Activated T-cell treated with anti-CD3 and anti-CD28 coated beads, Interleukin-2, amount 50 U/mL, for 24 hours (primary cell): ENCODE data around the gene GNG3.
"Not testable (repeated sequence)": the region's sequence is repeated elsewhere in the genome, so short reads cannot be mapped to it uniquely, and the experiment has no call there.

Experiments
- DNase-seq: peaks from one replicate; pipeline ENCODE4 v3.0.0-alpha.2; 2020
- H3K27ac Mint-ChIP-seq: 2 replicates; pipeline ENCODE4 v1.8.0; 2020; ENCODE audit warnings: mild to moderate bottlenecking, mixed read lengths
- H3K27me3 Mint-ChIP-seq: 2 replicates; pipeline ENCODE4 v1.8.0; 2020; ENCODE audit warnings: mixed read lengths
- H3K36me3 Mint-ChIP-seq: 2 replicates; pipeline ENCODE4 v1.8.0; 2020; ENCODE audit warnings: low read depth, mixed read lengths
- H3K4me1 Mint-ChIP-seq: 2 replicates; pipeline ENCODE4 v1.8.0; 2020; ENCODE audit warnings: low read depth, mixed read lengths
- H3K4me3 Mint-ChIP-seq: 2 replicates; pipeline ENCODE4 v1.8.0; 2020; ENCODE audit warnings: mild to moderate bottlenecking, moderate library complexity, mixed read lengths
- H3K9me3 Mint-ChIP-seq: 2 replicates; pipeline ENCODE4 v1.8.0; 2020; ENCODE audit warnings: mixed read lengths

The GNG3 gene

DNA sequence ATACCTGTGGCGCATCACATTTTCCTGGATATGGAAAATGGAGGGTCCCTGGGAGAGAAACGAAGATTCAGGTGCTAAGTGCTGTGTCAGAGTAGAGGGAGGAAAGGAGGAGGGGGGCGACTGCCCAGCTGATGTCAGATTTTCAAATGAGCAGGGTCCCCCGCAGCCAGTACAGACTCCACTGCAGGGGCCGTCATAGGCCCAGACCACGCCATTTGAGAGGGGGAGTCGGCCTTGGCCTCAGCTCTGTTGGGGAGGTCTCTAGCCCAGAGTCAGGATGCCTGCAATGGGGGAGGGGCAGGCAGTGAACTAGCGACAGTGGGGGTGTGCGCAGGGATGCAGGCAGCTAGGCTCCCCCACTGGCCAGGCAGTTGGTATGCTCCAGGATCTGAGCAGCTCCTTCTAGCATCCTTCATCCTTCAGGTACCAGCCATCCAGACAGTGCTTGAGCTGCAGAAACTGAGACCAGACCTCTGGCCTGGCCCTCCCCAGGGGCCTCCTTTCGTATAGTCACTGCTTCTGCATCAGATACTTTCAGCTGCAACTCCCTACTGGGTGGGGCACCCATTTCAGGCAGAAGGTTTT, at the start of gene GNG3, which contains the start of gene BSCL2:
Gene GNG3, plus strand, starts transcription at position 400 of the 585 bp plus-strand sequence. CDS start 620 bp downstream, outside the sequence.
Gene BSCL2, minus strand, starts transcription at position 148 of the 585 bp plus-strand sequence. CDS start 229 bp downstream, outside the sequence.
- Mint-ChIP-seq H3K9me3 (no peaks in the 10 kb centered on the region), H3K27ac (peak within 1 kb of the TSS; percentile 98), H3K4me3 (peak within 1 kb of the TSS; percentile 82), H3K36me3 (peaks cover 78% of the 10 kb centered on the region), H3K4me1 (peaks cover 61% of the 10 kb centered on the region), H3K27me3 (no peaks in the 10 kb centered on the region)
- DNase-seq: no peak

DNA sequence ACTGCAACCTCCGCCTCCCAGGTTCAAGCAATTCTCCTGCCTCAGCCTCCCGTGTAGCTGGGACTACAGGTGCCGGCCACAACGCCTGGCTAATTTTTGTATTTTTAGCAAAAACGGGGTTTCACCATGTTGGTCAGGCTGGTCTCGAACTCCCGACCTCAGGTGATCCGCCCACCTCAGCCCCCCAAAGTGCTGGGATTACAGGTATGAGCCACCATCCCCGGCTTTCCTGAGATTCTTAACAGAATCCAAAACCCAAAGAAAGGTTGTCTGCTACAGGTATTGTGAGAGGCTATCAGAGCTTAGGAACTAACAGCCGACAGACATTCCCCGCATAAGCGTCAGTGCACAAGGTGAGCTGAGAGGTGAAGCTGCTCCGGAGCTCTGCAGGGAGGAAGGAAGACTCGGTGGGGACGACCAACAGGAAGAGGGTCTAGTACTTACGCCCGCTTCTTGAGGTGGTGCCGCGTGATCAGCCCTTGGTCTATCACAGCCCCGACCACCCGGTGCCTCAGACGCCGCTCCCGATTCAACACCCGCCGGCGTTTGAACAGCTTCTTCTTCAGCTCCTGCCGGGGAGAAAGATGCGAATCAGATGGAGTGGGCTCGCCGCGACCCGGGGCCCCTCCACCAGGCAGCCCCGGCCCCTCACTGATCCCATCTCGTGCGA, 42.9 kb upstream of the GNG3 start:
- H3K36me3 Mint-ChIP-seq: peaks cover 87% of the 10 kb centered on the region
- H3K4me1 Mint-ChIP-seq: peaks cover 37% of the 10 kb centered on the region
- peak overlapping the region; percentile 98 for H3K4me3 Mint-ChIP-seq
- no peaks in the 10 kb centered on the region for H3K27me3 Mint-ChIP-seq
- peak overlapping the region; percentile 97 for H3K27ac Mint-ChIP-seq
- no peaks in the 10 kb centered on the region for H3K9me3 Mint-ChIP-seq
- DNase-seq: peak; percentile 61

DNA sequence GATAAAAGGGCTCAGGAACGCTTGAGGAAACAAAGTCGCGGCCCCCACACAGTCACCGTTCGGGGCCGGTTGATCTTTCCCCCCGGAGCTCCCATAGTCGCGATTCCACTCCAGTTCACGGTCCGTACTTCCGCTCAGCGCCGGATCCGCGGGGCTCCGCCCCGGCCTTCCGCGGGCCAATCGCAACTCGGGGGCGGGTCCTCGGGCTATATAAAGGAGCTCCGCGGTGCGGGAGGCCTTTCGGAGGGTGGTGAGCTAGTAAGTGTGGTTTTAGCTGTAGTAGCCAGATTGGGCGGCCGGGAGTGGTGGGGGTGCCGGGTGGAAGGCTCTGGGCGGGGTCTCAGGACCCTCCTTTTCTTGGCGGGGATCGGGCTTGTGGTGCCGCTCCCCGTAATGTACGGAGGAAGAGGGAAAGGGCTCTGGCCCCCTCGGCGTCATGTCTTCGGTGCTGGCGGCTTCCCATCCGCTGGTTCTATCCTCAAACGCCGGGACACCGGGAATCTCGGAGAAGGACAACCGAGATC, 42.3 kb upstream of the GNG3 start, which contains the start of the genes C11orf98 and CSKMT:
Gene C11orf98, minus strand, starts transcription at position 136 of the 524 bp plus-strand sequence. Its CDS starts 41 bp downstream, at position 95.
Gene CSKMT, plus strand, starts transcription at position 238 of the 524 bp plus-strand sequence. CDS start 568 bp downstream, outside the sequence.
- Mint-ChIP-seq H3K27ac (peak within 1 kb of the TSS; percentile 97), H3K4me1 (peaks cover 43% of the 10 kb centered on the region), H3K4me3 (peak within 1 kb of the TSS; percentile 98), H3K36me3 (peaks cover 91% of the 10 kb centered on the region), H3K9me3 (no peaks in the 10 kb centered on the region), H3K27me3 (no peaks in the 10 kb centered on the region)
- DNase-seq: peak; percentile 99

DNA sequence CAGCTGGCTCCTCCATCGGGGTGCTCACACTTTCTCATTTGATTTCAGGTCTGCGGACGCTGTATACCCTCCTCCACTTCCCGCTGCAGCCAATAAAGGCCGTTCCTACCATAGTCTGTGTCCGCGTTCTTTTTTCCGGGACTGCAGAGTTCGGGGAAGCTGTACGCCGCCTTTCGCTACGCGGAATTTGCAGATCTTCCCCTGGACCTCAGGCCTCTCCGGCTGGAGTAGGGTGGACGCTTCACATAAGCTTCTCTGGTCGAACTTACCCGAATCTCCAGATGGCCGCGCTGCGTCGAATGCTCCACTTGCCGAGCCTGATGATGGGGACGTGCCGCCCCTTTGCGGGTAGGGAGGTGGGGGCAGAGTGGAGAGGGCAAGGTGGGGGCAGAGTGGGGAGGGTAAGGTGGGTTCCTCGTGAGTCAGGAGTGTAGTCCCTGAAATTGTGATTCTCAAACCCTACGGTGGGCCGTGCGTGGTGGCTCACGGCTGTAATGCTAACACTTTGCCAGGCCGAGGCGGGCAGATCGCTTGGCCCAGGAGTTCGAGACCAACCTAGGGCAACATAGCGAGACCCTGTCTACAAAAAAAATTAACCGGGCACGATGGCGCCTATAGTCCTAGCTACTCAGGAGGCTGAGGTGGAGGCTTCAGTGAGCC, 41.7 kb upstream of the GNG3 start:
- Mint-ChIP-seq H3K27me3 (no peaks in the 10 kb centered on the region), H3K4me3 (peak overlapping the region; percentile 98), H3K36me3 (peaks cover 92% of the 10 kb centered on the region), H3K4me1 (peaks cover 47% of the 10 kb centered on the region), H3K27ac (peak overlapping the region; percentile 97), H3K9me3 (no peaks in the 10 kb centered on the region)
- DNase-seq: peak; percentile 79

DNA sequence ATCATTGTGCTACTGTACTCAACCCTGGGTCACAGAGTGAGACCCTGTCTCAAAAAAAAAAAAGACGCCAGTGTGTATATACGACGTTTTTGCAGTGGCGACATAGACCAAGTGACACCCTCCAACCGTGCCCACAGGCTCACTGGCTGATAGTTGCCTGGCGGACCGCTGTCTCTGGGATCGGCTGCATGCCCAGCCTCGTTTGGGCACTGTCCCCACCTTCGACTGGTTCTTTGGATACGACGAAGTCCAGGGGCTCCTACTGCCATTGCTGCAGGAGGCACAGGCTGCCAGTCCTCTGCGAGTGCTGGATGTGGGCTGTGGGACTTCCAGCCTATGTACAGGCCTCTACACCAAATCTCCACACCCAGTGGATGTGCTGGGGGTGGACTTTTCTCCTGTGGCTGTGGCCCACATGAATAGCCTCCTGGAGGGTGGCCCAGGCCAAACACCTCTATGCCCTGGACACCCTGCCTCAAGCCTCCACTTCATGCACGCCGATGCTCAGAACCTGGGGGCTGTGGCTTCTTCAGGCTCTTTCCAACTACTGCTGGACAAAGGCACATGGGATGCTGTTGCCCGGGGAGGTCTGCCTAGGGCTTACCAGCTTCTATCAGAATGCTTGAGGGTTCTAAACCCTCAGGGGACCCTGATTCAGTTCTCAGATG, 41.1 kb upstream of the GNG3 start:
- Mint-ChIP-seq H3K9me3 (no peaks in the 10 kb centered on the region), H3K4me1 (peaks cover 45% of the 10 kb centered on the region), H3K27me3 (no peaks in the 10 kb centered on the region), H3K4me3 (peak overlapping the region; percentile 98), H3K27ac (peak overlapping the region; percentile 97), H3K36me3 (peaks cover 93% of the 10 kb centered on the region)
- DNase-seq: peak; percentile 62

DNA sequence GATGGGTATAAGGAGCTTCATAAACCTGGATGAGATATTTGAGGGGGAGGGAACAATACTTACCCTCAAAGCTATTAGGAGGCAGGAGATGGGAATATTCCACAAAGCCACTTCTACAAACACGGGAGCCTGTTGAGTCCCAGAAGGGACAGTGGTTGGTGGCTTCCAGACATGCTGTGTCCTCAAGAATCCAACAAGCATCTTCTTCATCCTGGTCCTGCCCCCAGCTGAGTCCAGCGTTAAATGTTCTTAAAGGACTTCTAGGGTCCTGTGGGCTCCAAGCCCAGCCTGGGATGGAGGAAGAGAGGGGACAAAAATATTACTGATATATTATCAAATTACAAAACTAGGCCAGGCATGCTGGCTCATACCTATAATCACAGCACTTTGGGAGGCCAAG, 40.0 kb upstream of the GNG3 start:
- H3K4me3 Mint-ChIP-seq: peak overlapping the region; percentile 98

DNA sequence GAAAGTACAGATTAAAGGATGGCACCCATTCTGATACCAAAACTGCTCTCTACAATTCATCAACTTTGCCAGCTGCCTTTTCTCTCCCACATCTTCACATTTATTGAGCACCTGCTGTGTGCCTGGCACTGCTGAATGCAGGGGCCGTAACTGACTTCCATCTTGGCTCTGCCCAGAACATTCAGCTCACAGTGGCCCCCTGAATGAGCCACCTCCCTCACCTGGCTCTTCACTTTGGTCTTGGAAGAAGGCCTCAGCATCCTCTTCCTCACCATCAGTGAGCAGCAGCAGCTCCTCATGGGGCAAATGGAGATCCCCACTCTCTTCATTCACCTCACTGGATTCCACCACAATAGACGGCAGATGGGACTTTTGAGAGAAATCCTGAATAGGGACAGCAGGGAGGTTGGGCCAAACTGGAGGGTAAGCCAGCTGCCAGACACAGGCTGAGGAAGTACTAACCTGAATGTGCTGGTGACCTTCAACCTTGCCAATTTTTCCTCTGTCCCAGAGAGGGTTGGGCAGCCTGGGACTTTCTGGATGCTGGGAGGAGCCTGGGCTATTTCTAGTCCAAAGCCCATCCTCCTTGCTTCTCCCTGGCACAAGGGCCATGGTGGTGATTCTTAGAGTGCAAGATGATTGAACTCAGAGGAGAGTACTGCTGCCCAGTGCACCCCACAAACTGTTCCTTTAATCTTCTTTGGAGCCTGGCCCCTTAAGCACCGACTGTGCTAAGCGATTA, 37.9 kb upstream of the GNG3 start:
- H3K4me1 Mint-ChIP-seq: peaks cover 53% of the 10 kb centered on the region
- peak overlapping the region; percentile 98 for H3K27ac Mint-ChIP-seq
- H3K4me3 Mint-ChIP-seq: peak overlapping the region; percentile 94
- no peaks in the 10 kb centered on the region for H3K27me3 Mint-ChIP-seq
- peaks cover 96% of the 10 kb centered on the region for H3K36me3 Mint-ChIP-seq
- H3K9me3 Mint-ChIP-seq: no peaks in the 10 kb centered on the region
- no peak for DNase-seq

More for the DNA sequence above, 40.0 kb upstream of the GNG3 start:
- Mint-ChIP-seq H3K36me3 (peaks cover 95% of the 10 kb centered on the region), H3K9me3 (no peaks in the 10 kb centered on the region), H3K27ac (peak overlapping the region; percentile 97), H3K27me3 (no peaks in the 10 kb centered on the region), H3K4me1 (peaks cover 46% of the 10 kb centered on the region)
- no peak for DNase-seq

DNA sequence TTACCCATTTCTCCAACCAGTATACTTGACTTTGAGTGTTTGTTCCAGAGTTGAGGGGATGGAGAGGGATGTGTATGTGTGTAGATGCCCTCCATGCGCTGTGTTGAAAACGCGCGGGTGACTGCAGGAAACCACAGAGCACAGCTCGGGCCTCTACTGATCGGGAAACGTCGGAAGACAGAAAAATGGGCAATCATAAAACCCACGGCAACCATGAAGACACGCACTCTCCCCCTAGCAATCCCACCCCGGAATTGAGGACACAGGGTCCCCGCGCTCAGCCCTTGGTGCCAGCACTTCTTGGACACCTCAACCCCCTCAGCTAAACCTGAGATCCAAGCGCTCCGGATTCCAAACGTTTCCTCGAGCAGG, 36.3 kb upstream of the GNG3 start:
- peaks cover 92% of the 10 kb centered on the region for H3K36me3 Mint-ChIP-seq

DNA sequence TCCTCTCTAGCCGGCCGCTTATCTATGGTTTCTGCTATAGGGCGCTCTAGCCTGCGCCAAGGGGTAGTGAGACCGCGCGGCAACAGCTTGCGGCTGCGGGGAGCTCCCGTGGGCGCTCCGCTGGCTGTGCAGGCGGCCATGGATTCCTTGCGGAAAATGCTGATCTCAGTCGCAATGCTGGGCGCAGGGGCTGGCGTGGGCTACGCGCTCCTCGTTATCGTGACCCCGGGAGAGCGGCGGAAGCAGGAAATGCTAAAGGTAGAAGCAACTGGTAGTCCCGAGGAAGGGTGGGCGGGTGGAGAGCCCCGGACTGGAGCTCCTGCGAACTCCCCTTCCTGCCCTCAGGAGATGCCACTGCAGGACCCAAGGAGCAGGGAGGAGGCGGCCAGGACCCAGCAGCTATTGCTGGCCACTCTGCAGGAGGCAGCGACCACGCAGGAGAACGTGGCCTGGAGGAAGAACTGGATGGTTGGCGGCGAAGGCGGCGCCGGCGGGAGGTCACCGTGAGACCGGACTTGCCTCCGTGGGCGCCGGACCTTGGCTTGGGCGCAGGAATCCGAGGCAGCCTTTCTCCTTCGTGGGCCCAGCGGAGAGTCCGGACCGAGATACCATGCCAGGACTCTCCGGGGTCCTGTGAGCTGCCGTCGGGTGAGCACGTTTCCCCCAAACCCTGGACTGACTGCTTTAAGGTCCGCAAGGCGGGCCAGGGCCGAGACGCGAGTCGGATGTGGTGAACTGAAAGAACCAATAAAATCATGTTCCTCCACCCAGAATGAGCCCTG, 35.7 kb upstream of the GNG3 start, which contains the start of the genes LBHD1 and UQCC3:
Gene LBHD1, minus strand, starts transcription at position 660 of the 782 bp plus-strand sequence. CDS start 2,236 bp downstream, outside the sequence.
Gene UQCC3, plus strand, starts transcription at position 66 of the 782 bp plus-strand sequence. Its CDS starts 73 bp downstream, at position 139.
- Mint-ChIP-seq H3K27me3 (no peaks in the 10 kb centered on the region), H3K36me3 (peaks cover 92% of the 10 kb centered on the region), H3K4me3 (peak within 1 kb of the TSS; percentile 94), H3K27ac (peak within 1 kb of the TSS; percentile 98), H3K9me3 (no peaks in the 10 kb centered on the region), H3K4me1 (peaks cover 57% of the 10 kb centered on the region)
- DNase-seq: peak; percentile 87

More for the DNA sequence above, 36.3 kb upstream of the GNG3 start:
- DNase-seq: no peak
- no peaks in the 10 kb centered on the region for H3K9me3 Mint-ChIP-seq
- H3K27me3 Mint-ChIP-seq: no peaks in the 10 kb centered on the region
- peak overlapping the region; percentile 98 for H3K27ac Mint-ChIP-seq
- peaks cover 58% of the 10 kb centered on the region for H3K4me1 Mint-ChIP-seq
- peak overlapping the region; percentile 94 for H3K4me3 Mint-ChIP-seq

DNA sequence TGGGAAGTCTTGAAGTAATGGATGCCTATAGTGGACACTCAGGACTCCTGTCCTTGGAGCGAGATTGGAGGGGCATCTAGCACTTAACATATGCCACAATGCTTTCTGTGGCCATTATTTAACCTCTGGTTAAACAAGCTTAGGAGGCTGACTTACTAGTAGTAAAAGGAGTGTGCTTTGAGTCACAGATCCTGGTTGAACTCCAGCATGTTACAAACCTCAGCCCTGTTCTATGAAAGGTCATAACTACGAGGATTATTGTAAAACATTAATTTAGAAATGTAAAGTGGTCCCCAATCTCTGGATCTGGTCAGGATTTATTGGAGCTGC, 34.3 kb upstream of the GNG3 start:
- Mint-ChIP-seq H3K4me3 (peak overlapping the region; percentile 94), H3K9me3 (no peaks in the 10 kb centered on the region), H3K4me1 (peaks cover 60% of the 10 kb centered on the region), H3K27ac (peak overlapping the region; percentile 98), H3K36me3 (peaks cover 92% of the 10 kb centered on the region), H3K27me3 (no peaks in the 10 kb centered on the region)
- DNase-seq: no peak

DNA sequence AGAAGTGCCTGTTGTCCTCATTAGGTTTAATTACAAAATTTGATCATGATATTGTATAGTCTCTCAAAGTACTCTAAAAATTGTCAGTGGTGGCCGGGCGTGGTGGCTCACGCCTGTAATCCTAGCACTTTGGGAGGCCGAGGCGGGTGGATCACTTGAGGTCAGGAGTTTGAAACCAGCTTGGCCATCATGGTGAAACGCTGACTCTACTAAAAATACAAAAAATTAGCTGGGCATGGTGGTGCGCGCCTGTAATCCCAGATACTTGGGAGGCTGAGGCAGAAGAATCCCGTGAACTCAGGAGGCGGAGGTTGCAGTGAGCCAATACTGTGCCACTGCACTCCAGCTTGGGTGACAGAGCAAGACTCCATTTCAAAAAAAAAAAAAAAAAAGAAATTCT, 32.1 kb upstream of the GNG3 start:
- H3K9me3 Mint-ChIP-seq, DNase-seq, H3K27me3 Mint-ChIP-seq, H3K4me3 Mint-ChIP-seq: not testable (repeated sequence)
- H3K27ac Mint-ChIP-seq: peak overlapping the region; percentile 69
- peaks cover 80% of the 10 kb centered on the region for H3K36me3 Mint-ChIP-seq
- H3K4me1 Mint-ChIP-seq: peaks cover 53% of the 10 kb centered on the region

DNA sequence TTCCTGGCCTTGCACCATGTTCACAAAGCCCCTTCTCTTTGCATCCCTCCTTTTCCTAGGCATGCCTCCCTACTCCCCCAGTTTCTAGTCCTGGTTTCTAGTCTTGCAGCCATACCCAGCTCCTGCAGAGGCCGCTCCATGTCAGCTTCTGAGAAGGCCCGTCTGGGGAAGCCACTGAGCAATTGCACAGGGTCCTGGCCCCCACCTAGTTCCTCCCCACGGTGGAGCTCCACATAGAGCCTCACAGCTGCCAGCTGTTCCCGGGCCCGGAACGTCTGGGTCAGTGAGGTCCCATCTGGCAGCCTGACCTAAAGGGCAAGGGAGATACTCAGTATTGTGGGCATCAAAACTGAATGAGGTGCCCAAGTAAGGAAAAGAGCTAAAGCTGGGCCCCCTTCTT, 30.8 kb upstream of the GNG3 start:
- Mint-ChIP-seq H3K4me1 (peaks cover 58% of the 10 kb centered on the region), H3K9me3 (no peaks in the 10 kb centered on the region), H3K27me3 (no peaks in the 10 kb centered on the region), H3K4me3 (peak overlapping the region; percentile 92), H3K36me3 (peaks cover 67% of the 10 kb centered on the region), H3K27ac (peak overlapping the region; percentile 95)
- no peak for DNase-seq

DNA sequence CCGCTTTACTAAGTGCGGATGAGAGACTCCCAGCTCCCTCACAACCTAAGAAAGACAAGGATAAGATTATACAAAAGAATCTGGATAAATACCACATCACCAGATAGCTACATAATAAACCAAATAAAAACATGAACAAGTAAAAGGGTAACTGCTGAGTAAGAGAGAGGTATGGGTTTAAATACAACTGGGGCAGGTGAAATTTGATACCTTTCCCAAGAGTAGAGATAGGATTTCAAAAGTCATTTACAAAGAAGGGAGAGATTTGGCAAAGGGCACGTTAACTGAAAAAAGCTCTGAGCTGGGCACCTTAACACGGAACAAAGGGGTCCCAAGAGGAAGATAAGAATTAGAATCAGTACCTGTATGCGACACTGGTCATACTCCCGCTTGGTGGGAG, 30.3 kb upstream of the GNG3 start:
- H3K27ac Mint-ChIP-seq: peak overlapping the region; percentile 95
- H3K27me3 Mint-ChIP-seq: no peaks in the 10 kb centered on the region
- DNase-seq: no peak
- H3K9me3 Mint-ChIP-seq: no peaks in the 10 kb centered on the region
- peak overlapping the region; percentile 92 for H3K4me3 Mint-ChIP-seq
- peaks cover 63% of the 10 kb centered on the region for H3K36me3 Mint-ChIP-seq
- H3K4me1 Mint-ChIP-seq: peaks cover 57% of the 10 kb centered on the region
